ENCODE measurements around the gene CLEC16A. TPM values are rescaled to one million over a fixed set of nuclear protein-coding genes. Genes with fewer than 3 reads are reported as not detected.

The CLEC16A gene
- total and polyA plus RNA-seq, 2 experiments from 2014 or later = 9.9 to 24.1 TPM

GRCh38 chr16:11033629-11034420, 89.5 kb downstream of the CLEC16A start:
- Histone ChIP-seq H3K36me3 (ENCODE audit: insufficient read depth) (no peaks in the 10 kb centered on the region), H2AFZ (no peak overlapping the region), H3K9me2 (ENCODE audit: insufficient read depth) (no peaks in the 10 kb centered on the region), H3K4me3 (no peak overlapping the region), H3K79me2 (replicated peaks; ENCODE audit: insufficient read depth) (no peaks in the 10 kb centered on the region; the same call in 1 of the 2 replicates), H3K4me1 (ENCODE audit: insufficient read depth) (no peaks in the 10 kb centered on the region), H3K4me2 (no peak overlapping the region), H3K27ac (ENCODE audit: low read depth) (no peak overlapping the region), H4K20me1 (replicated peaks; ENCODE audit: insufficient read depth) (no peaks in the 10 kb centered on the region), H3K27me3 (ENCODE audit: insufficient read depth) (no peaks in the 10 kb centered on the region), H3F3A (replicated peaks; ENCODE audit: low read depth) (no peaks in the 10 kb centered on the region)
- DNase-seq (ENCODE audit: low spot score) (no peak), ATAC-seq (no peak)
- TF ChIP-seq EZH2 (IDR thresholded peaks at IDR 0.05; ENCODE audit: low read depth, unreplicated experiment) (no peak), POLR2AphosphoS5 (IDR thresholded peaks at IDR 0.05; ENCODE audit: low read depth) (no peak), STAT1 (IDR thresholded peaks at IDR 0.05; ENCODE audit: unreplicated experiment) (no peak), CREB1 (CRISPR knock-in tag; IDR thresholded peaks at IDR 0.05; ENCODE audit: low read depth) (no peak), EZH2phosphoT487 (IDR thresholded peaks at IDR 0.05; ENCODE audit: unreplicated experiment) (no peak), ZNF462 (CRISPR knock-in tag; IDR thresholded peaks at IDR 0.05) (no peak)
- H3K27me3 Mint-ChIP-seq (ENCODE audit: insufficient read depth, low read depth, poor library complexity) = peaks cover 2% of the 10 kb centered on the region
- H3K9me3 Mint-ChIP-seq = peaks cover 2% of the 10 kb centered on the region; the same call in 2 of the 3 replicates
- H3K4me3 Mint-ChIP-seq = no peak overlapping the region
- H3K27ac Mint-ChIP-seq = no peak overlapping the region
- peaks cover 8% of the 10 kb centered on the region for H3K4me1 Mint-ChIP-seq
- peaks cover 14% of the 10 kb centered on the region for H3K36me3 Mint-ChIP-seq (ENCODE audit: low read depth)

Data from GM23338 (cell line).